ENCODE measurements around the gene MYLK4. TPM values are rescaled to one million over a fixed set of nuclear protein-coding genes. Genes with fewer than 3 reads are reported as not detected.

Gene MYLK4
- total and polyA plus RNA-seq, 9 donors = 0.24 to 0.83 (median 0.50) TPM

DNA sequence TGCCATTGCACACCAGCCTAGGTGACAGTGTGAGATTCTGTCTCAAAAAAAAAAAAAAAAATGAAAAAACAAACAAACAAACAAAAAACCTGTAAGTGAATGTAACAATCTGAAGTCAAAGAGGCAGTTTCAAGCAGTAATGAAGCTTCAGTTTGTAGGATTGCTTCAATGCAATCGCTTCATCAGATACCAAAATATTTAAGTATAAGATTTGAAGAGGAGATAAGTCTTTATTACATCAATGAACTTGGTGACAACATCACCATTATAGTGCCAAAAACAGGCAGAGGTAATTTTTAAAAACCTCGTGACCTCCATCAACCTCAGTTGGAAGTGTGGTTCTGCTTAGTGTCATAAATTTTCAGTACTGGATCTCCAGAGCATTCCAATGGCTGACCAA lies 74.7 kb downstream of the MYLK4 start:
- no peaks in the 10 kb centered on the region for H3K9me3 ChIP-seq
- no peaks in the 10 kb centered on the region for H3K27me3 ChIP-seq
- H3K4me3 ChIP-seq = no peak overlapping the region
- WGBS, 3 donors = 95 to 97% (median 95%) methylated on average over 2 of the region's 2 CpGs
- TF ChIP-seq, protein P1, sequence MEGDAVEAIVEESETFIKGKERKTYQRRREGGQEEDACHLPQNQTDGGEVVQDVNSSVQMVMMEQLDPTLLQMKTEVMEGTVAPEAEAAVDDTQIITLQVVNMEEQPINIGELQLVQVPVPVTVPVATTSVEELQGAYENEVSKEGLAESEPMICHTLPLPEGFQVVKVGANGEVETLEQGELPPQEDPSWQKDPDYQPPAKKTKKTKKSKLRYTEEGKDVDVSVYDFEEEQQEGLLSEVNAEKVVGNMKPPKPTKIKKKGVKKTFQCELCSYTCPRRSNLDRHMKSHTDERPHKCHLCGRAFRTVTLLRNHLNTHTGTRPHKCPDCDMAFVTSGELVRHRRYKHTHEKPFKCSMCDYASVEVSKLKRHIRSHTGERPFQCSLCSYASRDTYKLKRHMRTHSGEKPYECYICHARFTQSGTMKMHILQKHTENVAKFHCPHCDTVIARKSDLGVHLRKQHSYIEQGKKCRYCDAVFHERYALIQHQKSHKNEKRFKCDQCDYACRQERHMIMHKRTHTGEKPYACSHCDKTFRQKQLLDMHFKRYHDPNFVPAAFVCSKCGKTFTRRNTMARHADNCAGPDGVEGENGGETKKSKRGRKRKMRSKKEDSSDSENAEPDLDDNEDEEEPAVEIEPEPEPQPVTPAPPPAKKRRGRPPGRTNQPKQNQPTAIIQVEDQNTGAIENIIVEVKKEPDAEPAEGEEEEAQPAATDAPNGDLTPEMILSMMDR (IDR thresholded peaks at IDR 0.05) = no peak
- no peak for TF ChIP-seq EP300 (IDR thresholded peaks at IDR 0.05)
- TF ChIP-seq POLR2A (IDR thresholded peaks at IDR 0.05) = no peak
- no peak overlapping the region for H3K27ac ChIP-seq
- no peak for DNase-seq
- H3K36me3 ChIP-seq = no peaks in the 10 kb centered on the region
- intact Hi-C loops (cut with DNase I) = no loop called here
- H3K4me1 ChIP-seq (ENCODE audit: insufficient read depth) = no peaks in the 10 kb centered on the region

DNA sequence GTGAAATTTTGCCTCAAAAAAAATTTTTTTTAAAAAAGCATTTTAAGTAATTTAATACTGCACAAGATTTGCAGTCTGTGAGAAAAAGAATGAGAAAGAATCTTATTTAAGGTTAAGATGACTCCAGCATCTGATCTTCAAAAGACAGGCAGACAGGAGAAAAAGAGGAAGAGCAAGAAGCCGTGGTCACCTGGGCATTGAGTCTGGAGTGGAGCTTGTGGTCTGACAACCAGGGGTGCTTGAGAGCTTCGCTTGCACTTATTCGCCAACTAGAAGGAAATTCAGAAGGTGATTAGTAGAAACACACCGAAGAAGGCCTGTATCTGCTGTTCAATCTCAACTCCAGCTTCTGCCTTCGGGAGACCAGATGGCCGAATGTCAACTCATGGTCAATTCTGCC lies 75.9 kb downstream of the MYLK4 start:
- H3K36me3 ChIP-seq = no peaks in the 10 kb centered on the region
- TF ChIP-seq, protein P1 (IDR thresholded peaks at IDR 0.05) = no peak
- TF ChIP-seq POLR2A (IDR thresholded peaks at IDR 0.05) (no peak), EP300 (IDR thresholded peaks at IDR 0.05) (no peak)
- DNase-seq = no peak
- no peak overlapping the region for H3K4me3 ChIP-seq
- no peaks in the 10 kb centered on the region for H3K4me1 ChIP-seq (ENCODE audit: insufficient read depth)
- WGBS, 3 donors = 90 to 96% (median 94%) methylated on average over 6 of the region's 6 CpGs
- intact Hi-C loops (cut with DNase I) = no loop called here
- no peaks in the 10 kb centered on the region for H3K27me3 ChIP-seq
- no peak overlapping the region for H3K27ac ChIP-seq
- H3K9me3 ChIP-seq = no peaks in the 10 kb centered on the region

DNA sequence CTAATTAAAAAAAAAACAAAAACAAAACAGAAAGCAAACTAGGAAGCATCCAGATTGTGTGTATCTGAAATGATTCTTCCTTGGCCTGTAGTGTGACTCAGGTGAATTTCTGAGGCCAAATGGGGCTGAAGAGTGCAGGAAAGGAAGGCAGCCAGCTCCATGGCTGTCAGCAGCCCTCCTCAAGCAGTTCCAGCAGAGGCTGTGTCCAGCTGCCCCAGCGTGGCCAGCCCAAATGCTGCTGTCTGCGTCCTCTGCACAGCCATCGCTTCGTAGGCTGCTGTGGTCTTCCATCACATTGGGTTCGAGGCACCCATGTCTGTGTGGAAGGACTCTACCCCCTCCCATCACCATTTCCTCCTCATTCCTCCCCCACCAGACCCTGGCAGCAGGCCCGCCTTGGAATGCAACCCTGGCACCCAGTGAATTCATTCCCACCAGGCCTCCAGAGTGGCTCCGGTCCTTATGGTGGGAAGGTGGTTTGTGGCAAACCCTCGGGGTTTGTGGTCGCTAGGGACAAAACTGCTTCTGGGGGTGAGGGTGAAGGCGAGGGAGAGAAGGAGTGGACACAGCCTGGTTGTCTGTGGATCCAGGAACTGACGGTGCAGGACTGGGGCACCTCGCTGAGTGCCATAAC lies 81.5 kb downstream of the MYLK4 start:
- WGBS, 3 donors = 75 to 91% (median 88%) methylated on average over 12 of the region's 12 CpGs
- Histone ChIP-seq H3K27me3 (no peaks in the 10 kb centered on the region), H3K9me3 (no peaks in the 10 kb centered on the region), H3K36me3 (no peaks in the 10 kb centered on the region), H3K27ac (no peak overlapping the region), H3K4me1 (ENCODE audit: insufficient read depth) (no peaks in the 10 kb centered on the region), H3K4me3 (no peak overlapping the region)
- no peak for TF ChIP-seq EP300 (IDR thresholded peaks at IDR 0.05)
- TF ChIP-seq POLR2A (IDR thresholded peaks at IDR 0.05) = no peak
- TF ChIP-seq, protein P1 (IDR thresholded peaks at IDR 0.05) = no peak
- no peak for DNase-seq
- intact Hi-C loops (cut with DNase I) = no loop called here

DNA sequence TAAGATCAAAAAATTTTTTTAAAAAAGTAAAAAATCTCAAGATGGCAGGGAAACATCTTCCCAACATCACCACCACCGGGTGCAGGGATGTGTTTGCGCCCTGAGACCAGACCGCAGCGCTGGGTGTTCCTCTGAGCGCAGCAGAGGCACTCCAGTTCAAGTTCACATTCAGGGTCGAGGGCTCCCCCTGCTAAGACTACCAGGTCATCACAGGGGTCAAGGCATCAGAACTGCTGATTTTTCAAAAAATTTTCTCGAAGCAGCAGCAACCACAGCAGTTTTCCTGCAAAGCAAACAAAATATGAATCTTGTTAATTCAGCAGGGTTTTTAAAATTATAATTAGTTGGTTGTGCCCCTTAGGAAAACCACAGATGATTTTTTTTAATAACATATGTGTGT lies 83.1 kb downstream of the MYLK4 start:
- no peaks in the 10 kb centered on the region for H3K4me1 ChIP-seq (ENCODE audit: insufficient read depth)
- intact Hi-C loops (cut with DNase I) = no loop called here
- H3K4me3 ChIP-seq = no peak overlapping the region
- H3K9me3 ChIP-seq = no peaks in the 10 kb centered on the region
- DNase-seq = no peak
- H3K27ac ChIP-seq = no peak overlapping the region
- H3K36me3 ChIP-seq = no peaks in the 10 kb centered on the region
- WGBS, 3 donors = 78 to 92% (median 78%) methylated on average over 7 of the region's 7 CpGs
- TF ChIP-seq EP300 (IDR thresholded peaks at IDR 0.05) (no peak), POLR2A (IDR thresholded peaks at IDR 0.05) (no peak)
- TF ChIP-seq, protein P1 (IDR thresholded peaks at IDR 0.05) = no peak
- no peaks in the 10 kb centered on the region for H3K27me3 ChIP-seq
